ENCODE measurements around the gene NTM.

The NTM gene

DNA sequence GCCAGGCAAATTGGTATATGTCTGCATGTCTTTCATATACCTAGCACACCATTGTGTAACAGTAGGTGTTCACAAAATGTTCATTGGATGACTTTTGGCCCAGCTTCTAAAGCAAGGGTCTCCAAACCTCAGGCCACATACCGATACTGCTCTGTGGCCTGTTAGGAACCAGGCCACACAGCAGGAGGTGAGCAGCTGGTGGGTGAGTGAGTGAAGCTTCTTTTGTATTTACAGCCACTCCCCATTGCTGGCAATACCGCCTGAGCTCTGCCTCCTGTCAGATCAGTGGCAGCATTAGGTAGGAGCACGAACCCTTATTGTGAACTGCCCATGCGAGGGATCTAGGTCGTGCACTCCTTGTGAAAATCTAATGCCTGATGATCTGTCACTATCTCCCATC, 836.6 kb downstream of the NTM start:
- no peak for DNase-seq (ENCODE audit: low read depth)
- no peak for TF ChIP-seq CTCF (IDR thresholded peaks at IDR 0.05; ENCODE audit: control insufficient read depth, extremely low read depth, insufficient read depth)
- H3K4me3 ChIP-seq (ENCODE audit: low read depth, low read length): no peak overlapping the region

DNA sequence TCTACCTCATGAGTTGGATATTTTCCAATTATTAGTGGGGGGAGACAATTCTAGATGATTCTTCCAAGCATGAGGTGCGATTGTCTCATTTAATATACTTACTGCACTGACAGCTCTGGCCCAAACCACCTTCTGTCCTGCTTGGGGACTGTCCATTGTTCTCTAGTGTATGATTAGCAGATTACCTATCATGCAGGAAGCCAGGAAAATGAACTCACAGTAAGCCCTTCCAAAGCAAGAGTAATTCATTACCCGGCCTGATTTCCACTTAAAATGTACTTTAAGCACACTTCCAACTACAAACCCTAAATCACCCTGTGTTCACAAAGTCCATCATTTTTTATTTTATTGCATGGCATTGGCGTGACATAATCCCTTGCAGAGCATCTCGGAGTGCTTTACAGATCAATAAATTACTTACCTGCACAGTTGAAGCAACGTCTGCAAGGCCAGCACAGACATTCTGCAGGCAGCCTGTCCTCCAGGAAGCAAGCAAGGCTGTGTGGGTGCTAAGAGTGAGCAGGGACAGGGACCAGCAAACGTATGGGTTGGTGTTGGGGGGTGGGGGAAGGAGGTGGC, 838.2 kb downstream of the NTM start:
- DNase-seq (ENCODE audit: low read depth): no peak
- no peak overlapping the region for H3K4me3 ChIP-seq (ENCODE audit: low read depth, low read length)
- TF ChIP-seq CTCF (IDR thresholded peaks at IDR 0.05; ENCODE audit: control insufficient read depth, extremely low read depth, insufficient read depth): no peak

DNA sequence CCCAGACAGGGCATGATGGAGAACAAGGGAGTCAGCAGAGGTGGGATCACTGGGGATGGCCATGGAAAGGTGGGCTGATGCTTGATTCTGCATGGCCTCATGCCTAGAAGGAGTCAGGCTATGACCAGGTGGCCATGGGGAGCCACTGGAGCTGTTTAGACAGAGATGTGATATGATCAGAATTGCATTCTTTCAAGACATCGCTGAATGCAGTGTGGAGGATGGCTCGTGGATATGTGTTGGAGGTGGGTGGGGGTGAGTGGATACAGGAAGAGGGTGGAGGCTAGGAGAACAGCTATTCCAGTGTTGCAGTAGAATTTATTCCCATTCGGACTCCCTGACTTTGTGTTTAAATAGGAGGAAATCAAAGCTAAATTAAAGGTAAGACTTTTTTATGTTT, 841.1 kb downstream of the NTM start:
- no peak for TF ChIP-seq CTCF (IDR thresholded peaks at IDR 0.05; ENCODE audit: control insufficient read depth, extremely low read depth, insufficient read depth)
- DNase-seq (ENCODE audit: low read depth): no peak
- no peak overlapping the region for H3K4me3 ChIP-seq (ENCODE audit: low read depth, low read length)

GRCh38 chr11:132217856-132218255, 847.4 kb downstream of the NTM start:
- DNase-seq (ENCODE audit: low read depth): no peak
- H3K4me3 ChIP-seq (ENCODE audit: low read depth, low read length): no peak overlapping the region
- no peak for TF ChIP-seq CTCF (IDR thresholded peaks at IDR 0.05; ENCODE audit: control insufficient read depth, extremely low read depth, insufficient read depth)

DNA sequence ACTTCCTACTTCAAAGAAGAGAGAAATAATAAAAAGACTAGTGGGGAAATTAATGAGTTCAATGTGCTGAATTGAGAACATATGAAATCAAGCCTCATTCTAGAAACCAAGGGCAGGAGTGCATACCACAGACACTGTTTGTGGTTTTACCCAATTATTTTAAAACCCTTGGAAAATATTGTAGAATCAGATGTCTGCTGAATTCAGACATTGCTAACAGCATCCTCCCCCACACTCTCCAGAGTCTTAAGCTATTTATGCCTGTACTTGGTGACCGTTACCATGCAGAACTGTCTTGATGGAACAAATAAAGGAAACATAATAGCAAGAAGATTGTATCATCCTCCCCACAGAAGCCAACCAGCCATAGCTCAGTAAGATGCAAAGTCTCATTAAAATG, 850.1 kb downstream of the NTM start:
- no peak for DNase-seq (ENCODE audit: low read depth)
- TF ChIP-seq CTCF (IDR thresholded peaks at IDR 0.05; ENCODE audit: control insufficient read depth, extremely low read depth, insufficient read depth): no peak
- H3K4me3 ChIP-seq (ENCODE audit: low read depth, low read length): no peak overlapping the region

DNA sequence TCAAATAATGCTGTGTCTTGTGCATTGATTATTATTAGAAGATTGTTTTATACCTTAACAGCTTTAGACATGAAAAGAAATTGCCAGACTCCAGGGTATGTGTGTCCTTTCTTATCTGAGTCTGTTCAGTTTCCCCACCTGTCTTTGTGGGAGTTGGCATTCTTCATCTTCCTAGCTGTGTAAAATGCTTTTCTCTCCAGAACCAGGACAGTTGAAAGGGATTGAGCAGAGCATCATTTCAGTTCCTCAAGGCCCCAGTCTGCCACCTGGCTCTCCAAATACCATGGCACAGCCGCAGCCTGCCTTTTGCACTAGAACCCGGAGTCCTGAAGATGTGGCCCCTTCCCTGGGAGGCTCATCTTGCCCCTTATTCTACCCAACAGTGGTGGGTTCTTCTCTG, 851.9 kb downstream of the NTM start:
- TF ChIP-seq CTCF (IDR thresholded peaks at IDR 0.05; ENCODE audit: control insufficient read depth, extremely low read depth, insufficient read depth): no peak
- no peak for DNase-seq (ENCODE audit: low read depth)
- no peak overlapping the region for H3K4me3 ChIP-seq (ENCODE audit: low read depth, low read length)

DNA sequence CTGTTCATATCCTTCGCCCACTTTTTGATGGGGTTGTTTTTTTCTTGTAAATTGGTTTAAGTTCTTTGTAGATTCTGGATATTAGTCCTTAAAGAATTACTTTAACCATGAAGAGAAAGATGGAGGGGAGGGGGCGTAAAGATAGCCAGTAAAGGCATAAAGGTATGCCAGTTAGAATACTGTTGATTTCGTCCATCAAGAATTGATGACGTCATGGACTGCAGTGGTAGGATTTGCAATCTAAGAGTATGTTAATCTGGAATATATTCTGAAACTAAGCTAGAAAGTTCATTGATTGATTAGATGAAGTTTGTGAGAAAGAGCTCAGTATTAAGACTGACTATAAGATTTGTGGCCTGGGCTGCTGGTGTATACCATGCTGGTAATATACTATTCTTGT, 856.1 kb downstream of the NTM start:
- no peak for TF ChIP-seq CTCF (IDR thresholded peaks at IDR 0.05; ENCODE audit: control insufficient read depth, extremely low read depth, insufficient read depth)
- H3K4me3 ChIP-seq (ENCODE audit: low read depth, low read length): no peak overlapping the region

More for the DNA sequence above, 856.1 kb downstream of the NTM start:
- DNase-seq (ENCODE audit: low read depth): no peak
